ENCODE measurements around the gene DNAI1.

DNA sequence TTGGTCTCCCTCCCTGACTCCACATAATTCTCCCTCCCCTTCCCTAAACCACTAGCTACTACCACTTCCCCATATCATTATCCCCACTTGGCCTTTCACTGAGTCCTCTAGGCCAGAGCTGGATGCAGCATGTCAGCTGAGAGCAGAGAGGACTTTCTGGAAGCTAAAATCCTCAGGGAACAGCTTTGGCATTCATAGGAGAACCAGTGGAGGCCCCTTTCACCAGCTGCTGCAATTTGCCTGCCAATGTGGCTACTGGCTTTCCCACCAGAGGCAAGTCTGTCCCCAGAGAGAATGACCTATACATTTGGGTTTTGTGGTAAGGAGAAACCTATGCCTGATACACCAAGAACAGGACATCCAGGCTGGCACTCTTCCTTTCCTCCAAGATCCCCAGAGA is 14.6 kb upstream of the DNAI1 start:
- TF ChIP-seq, protein P1, sequence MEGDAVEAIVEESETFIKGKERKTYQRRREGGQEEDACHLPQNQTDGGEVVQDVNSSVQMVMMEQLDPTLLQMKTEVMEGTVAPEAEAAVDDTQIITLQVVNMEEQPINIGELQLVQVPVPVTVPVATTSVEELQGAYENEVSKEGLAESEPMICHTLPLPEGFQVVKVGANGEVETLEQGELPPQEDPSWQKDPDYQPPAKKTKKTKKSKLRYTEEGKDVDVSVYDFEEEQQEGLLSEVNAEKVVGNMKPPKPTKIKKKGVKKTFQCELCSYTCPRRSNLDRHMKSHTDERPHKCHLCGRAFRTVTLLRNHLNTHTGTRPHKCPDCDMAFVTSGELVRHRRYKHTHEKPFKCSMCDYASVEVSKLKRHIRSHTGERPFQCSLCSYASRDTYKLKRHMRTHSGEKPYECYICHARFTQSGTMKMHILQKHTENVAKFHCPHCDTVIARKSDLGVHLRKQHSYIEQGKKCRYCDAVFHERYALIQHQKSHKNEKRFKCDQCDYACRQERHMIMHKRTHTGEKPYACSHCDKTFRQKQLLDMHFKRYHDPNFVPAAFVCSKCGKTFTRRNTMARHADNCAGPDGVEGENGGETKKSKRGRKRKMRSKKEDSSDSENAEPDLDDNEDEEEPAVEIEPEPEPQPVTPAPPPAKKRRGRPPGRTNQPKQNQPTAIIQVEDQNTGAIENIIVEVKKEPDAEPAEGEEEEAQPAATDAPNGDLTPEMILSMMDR (IDR thresholded peaks at IDR 0.05; ENCODE audit: low read length), result no peak
- no peak for TF ChIP-seq EZH2 (IDR thresholded peaks at IDR 0.05; ENCODE audit: borderline replicate concordance, low read length)

Data from OCI-LY1 (cell line).